Measurements from ENCODE around the gene ARF1.
A peak's percentile ranks its signal among the peaks of the same experiment; 100 is the strongest.

ARF1 gene

GRCh38 chr1:228071839-228072657, 10.5 kb upstream of the ARF1 start:
- DNase-seq (ENCODE audit: low spot score): no peak

- no peak for DNase-seq (ENCODE audit: low spot score)
Measured at GRCh38 chr1:228072658-228073043, 9.9 kb upstream of the ARF1 start.

- no peak for DNase-seq (ENCODE audit: low spot score)
Measured at GRCh38 chr1:228073061-228073856, 9.2 kb upstream of the ARF1 start.

- peak; percentile 17 for DNase-seq (ENCODE audit: low spot score)
Measured at GRCh38 chr1:228073857-228074545, 8.5 kb upstream of the ARF1 start.

GRCh38 chr1:228074954-228075730, 7.4 kb upstream of the ARF1 start:
- DNase-seq (ENCODE audit: low spot score): no peak

- DNase-seq (ENCODE audit: low spot score): no peak
Measured at GRCh38 chr1:228075801-228076271, 6.7 kb upstream of the ARF1 start.

GRCh38 chr1:228076796-228077430, 5.6 kb upstream of the ARF1 start:
- no peak for DNase-seq (ENCODE audit: low spot score)

GRCh38 chr1:228077565-228078330, 4.8 kb upstream of the ARF1 start:
- DNase-seq (ENCODE audit: low spot score): no peak

GRCh38 chr1:228079013-228079412, 3.5 kb upstream of the ARF1 start:
- no peak for DNase-seq (ENCODE audit: low spot score)

GRCh38 chr1:228079601-228080263, 2.8 kb upstream of the ARF1 start:
- no peak for DNase-seq (ENCODE audit: low spot score)

GRCh38 chr1:228081144-228081543, 1.4 kb upstream of the ARF1 start:
- DNase-seq (ENCODE audit: low spot score): no peak

GRCh38 chr1:228081578-228082213, 812 bp upstream of the ARF1 start:
- no peak for DNase-seq (ENCODE audit: low spot score)

GRCh38 chr1:228082918-228083870, 686 bp downstream of the ARF1 start:
- DNase-seq (ENCODE audit: low spot score): peak; percentile 66

GRCh38 chr1:228083871-228084278, 1.4 kb downstream of the ARF1 start:
- no peak for DNase-seq (ENCODE audit: low spot score)

- DNase-seq (ENCODE audit: low spot score): peak; percentile 41
Measured at GRCh38 chr1:228084325-228084724, 1.8 kb downstream of the ARF1 start.

GRCh38 chr1:228084797-228085196, 2.3 kb downstream of the ARF1 start:
- DNase-seq (ENCODE audit: low spot score): no peak

- DNase-seq (ENCODE audit: low spot score): peak; percentile 64
Measured at GRCh38 chr1:228085287-228085951, 2.9 kb downstream of the ARF1 start.
